Suprapubic skin (tissue), 4 donors: Measurements from ENCODE around the gene PLIN4. TPM values are rescaled to one million over a fixed set of nuclear protein-coding genes. Genes with fewer than 3 reads are reported as not detected.

ENCODE experiments used
- DNase-seq, 2 donors: peaks; one replicate each; pipeline ENCODE4 v3.0.0-alpha.2; 2019; ENCODE audit warnings: low spot score in 2 of 2
- H3K27ac ChIP-seq: fragments of 200-600 bp; sonication (generic); one replicate; pipeline ENCODE4 v1.5.1; 2019
- H3K27me3 ChIP-seq: fragments of 200-600 bp; sonication (generic); one replicate; pipeline ENCODE4 v1.5.1; 2019
- H3K36me3 ChIP-seq: fragments of 200-600 bp; sonication (generic); one replicate; pipeline ENCODE4 v1.5.1; 2019
- H3K4me1 ChIP-seq: fragments of 200-600 bp; sonication (generic); one replicate; pipeline ENCODE4 v1.5.1; 2019
- H3K4me3 ChIP-seq: fragments of 200-600 bp; sonication (generic); one replicate; pipeline ENCODE4 v1.5.1; 2019; ENCODE audit warnings: mild to moderate bottlenecking
- H3K9me3 ChIP-seq: fragments of 200-600 bp; sonication (generic); one replicate; pipeline ENCODE4 v1.5.1; 2019
- EP300 ChIP-seq: sonication (generic); formaldehyde crosslinking; IDR thresholded peaks from one replicate; pipeline ENCODE4 v1.6.1; 2017; ENCODE audit warnings: antibody characterized with exemption
- POLR2A ChIP-seq, 2 donors: fragments of 450-650 bp; IDR thresholded peaks; one replicate each; pipeline ENCODE4 v1.6.1; 2017; ENCODE audit warnings: antibody characterized with exemption in 2 of 2, mild to moderate bottlenecking in 2 of 2, moderate library complexity in 2 of 2
- POLR2AphosphoS5 ChIP-seq, 3 donors: sonication (generic); formaldehyde crosslinking; IDR thresholded peaks; one replicate each; pipeline ENCODE4 v1.6.1; 2017; ENCODE audit warnings: antibody characterized with exemption in 3 of 3
- WGBS: methylation state at CpG from one replicate; pipeline ENCODE4 v1.1.5; 2018; 5-methylcytosine and 5-hydroxymethylcytosine counted together
- total RNA-seq, 4 donors: library from RNA; depleted of rRNA; stranded (reverse); fragments of >200 nt; gene quantifications; one replicate each; pipeline ENCODE4 v1.1.0, GENCODE V29; 2016
- TF ChIP-seq, protein P1 (sequence below), 2 donors: fragments of 200-600 bp in 1 of 2; fragments of 450-650 bp in 1 of 2; sonication (generic) in 1 of 2; IDR thresholded peaks; one replicate each; pipeline ENCODE4 v1.5.1; 2016 to 2019; ENCODE audit warnings: antibody characterized with exemption in 2 of 2, mild to moderate bottlenecking in 1 of 2, moderate library complexity in 1 of 2

The PLIN4 gene
- total RNA-seq, 4 donors from 2014 or later, result 12.4 to 38.3 (median 19.3) TPM

GRCh38 chr19:4525563-4526002 is 7.3 kb upstream of the PLIN4 start:
- no peak for DNase-seq
- H3K27ac ChIP-seq, result no peak overlapping the region
- H3K36me3 ChIP-seq, result no peaks in the 10 kb centered on the region
- 64% methylated on average over 12 of the region's 23 CpGs for WGBS
- TF ChIP-seq, protein P1, sequence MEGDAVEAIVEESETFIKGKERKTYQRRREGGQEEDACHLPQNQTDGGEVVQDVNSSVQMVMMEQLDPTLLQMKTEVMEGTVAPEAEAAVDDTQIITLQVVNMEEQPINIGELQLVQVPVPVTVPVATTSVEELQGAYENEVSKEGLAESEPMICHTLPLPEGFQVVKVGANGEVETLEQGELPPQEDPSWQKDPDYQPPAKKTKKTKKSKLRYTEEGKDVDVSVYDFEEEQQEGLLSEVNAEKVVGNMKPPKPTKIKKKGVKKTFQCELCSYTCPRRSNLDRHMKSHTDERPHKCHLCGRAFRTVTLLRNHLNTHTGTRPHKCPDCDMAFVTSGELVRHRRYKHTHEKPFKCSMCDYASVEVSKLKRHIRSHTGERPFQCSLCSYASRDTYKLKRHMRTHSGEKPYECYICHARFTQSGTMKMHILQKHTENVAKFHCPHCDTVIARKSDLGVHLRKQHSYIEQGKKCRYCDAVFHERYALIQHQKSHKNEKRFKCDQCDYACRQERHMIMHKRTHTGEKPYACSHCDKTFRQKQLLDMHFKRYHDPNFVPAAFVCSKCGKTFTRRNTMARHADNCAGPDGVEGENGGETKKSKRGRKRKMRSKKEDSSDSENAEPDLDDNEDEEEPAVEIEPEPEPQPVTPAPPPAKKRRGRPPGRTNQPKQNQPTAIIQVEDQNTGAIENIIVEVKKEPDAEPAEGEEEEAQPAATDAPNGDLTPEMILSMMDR (IDR thresholded peaks at IDR 0.05), result no peak
- TF ChIP-seq POLR2AphosphoS5 (IDR thresholded peaks at IDR 0.05), result no peak
- H3K9me3 ChIP-seq, result no peaks in the 10 kb centered on the region
- no peaks in the 10 kb centered on the region for H3K4me1 ChIP-seq
- H3K27me3 ChIP-seq, result no peaks in the 10 kb centered on the region
- H3K4me3 ChIP-seq, result no peak overlapping the region

GRCh38 chr19:4524808-4525562 is 6.7 kb upstream of the PLIN4 start:
- 73% methylated on average over 18 of the region's 23 CpGs for WGBS
- no peak overlapping the region for H3K4me3 ChIP-seq
- TF ChIP-seq EP300, result no peak
- TF ChIP-seq, protein P1 (IDR thresholded peaks at IDR 0.05), result peak; percentile 19 to 77
- no peaks in the 10 kb centered on the region for H3K36me3 ChIP-seq
- no peak overlapping the region for H3K27ac ChIP-seq
- H3K9me3 ChIP-seq, result no peaks in the 10 kb centered on the region
- DNase-seq, result peak in 1 of 2 donors; percentile 69
- H3K27me3 ChIP-seq, result no peaks in the 10 kb centered on the region
- H3K4me1 ChIP-seq, result no peaks in the 10 kb centered on the region

DNA sequence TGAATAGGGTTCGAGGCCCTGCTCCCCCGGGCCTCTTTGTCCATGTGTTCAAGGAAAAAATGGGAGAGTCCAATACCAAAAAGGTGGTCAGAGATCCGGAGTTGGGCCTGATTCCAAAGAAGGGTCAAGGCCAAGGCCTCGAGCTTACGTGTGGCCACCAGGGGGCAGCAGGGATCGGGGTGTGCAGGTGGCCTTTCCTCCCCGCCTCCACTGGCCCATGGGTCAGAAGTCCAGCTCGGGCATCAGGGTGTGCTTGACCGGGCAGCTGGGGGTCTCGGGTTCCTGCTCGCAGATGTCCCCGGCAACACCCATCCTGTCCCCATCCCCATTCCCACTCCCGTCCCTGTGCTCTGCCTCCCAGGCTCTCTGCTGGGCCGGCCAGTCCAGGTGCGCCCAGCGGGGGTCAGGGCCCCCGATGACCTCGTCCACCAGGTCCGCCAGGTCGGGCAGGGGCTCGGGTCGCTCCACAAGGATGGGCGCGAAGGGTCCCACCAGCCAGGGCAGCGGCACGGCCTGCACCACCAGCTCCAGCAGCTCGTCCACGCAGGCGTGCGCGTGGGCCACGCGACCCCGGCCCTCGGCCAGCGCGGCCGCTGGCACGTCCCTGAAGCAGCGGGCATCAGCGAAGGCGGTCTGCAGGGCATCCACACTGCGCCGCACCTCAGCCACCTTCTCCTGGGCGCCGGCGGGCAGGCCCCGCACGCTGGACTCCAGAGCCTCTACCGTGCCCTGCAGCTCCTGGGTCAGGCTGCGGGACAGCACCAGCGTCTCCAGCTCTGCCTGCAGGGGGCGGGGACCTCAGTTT is 5.2 kb upstream of the PLIN4 start:
- peak in 1 of 2 donors; percentile 64 for DNase-seq

GRCh38 chr19:4522291-4523002 is 4.2 kb upstream of the PLIN4 start:
- Histone ChIP-seq H3K27ac (no peak overlapping the region), H3K4me3 (no peak overlapping the region), H3K27me3 (peaks cover 2% of the 10 kb centered on the region), H3K36me3 (no peaks in the 10 kb centered on the region), H3K4me1 (peaks cover 14% of the 10 kb centered on the region), H3K9me3 (no peaks in the 10 kb centered on the region)
- no peak for DNase-seq
- TF ChIP-seq POLR2AphosphoS5 (IDR thresholded peaks at IDR 0.05) (no peak), EP300 (no peak), POLR2A (IDR thresholded peaks at IDR 0.05) (no peak)
- TF ChIP-seq, protein P1 (IDR thresholded peaks at IDR 0.05), result no peak
- 87% methylated on average over 15 of the region's 15 CpGs for WGBS

More for the DNA sequence above, 5.2 kb upstream of the PLIN4 start:
- H3K4me1 ChIP-seq, result peaks cover 13% of the 10 kb centered on the region
- 57% methylated on average over 15 of the region's 53 CpGs for WGBS
- no peak overlapping the region for H3K27ac ChIP-seq
- H3K36me3 ChIP-seq, result no peaks in the 10 kb centered on the region
- no peak for TF ChIP-seq POLR2AphosphoS5 (IDR thresholded peaks at IDR 0.05)
- TF ChIP-seq, protein P1 (IDR thresholded peaks at IDR 0.05), result peak in 1 of 2 donors; percentile 46
- no peak overlapping the region for H3K4me3 ChIP-seq
- no peaks in the 10 kb centered on the region for H3K9me3 ChIP-seq
- H3K27me3 ChIP-seq, result no peaks in the 10 kb centered on the region

DNA sequence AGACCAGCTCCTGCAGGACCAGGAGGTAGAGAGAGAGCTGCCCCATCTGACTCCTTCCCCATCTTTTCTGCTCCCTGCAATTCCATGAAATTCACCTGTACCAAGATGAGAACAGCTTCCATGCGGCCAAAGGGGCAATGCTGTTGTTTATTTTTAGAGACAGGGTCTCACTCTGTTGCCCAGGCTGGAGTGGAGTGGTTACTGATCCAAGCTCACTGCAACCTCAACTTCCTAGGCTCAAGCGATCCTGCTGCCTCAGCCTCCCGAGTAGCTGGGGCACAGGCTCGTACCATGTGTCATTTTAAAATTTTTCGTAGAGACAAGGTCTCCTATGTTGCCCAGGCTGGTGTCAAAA is 3.6 kb upstream of the PLIN4 start:
- Histone ChIP-seq H3K36me3 (no peaks in the 10 kb centered on the region), H3K27me3 (peaks cover 6% of the 10 kb centered on the region), H3K9me3 (no peaks in the 10 kb centered on the region), H3K4me3 (no peak overlapping the region), H3K4me1 (peaks cover 14% of the 10 kb centered on the region), H3K27ac (no peak overlapping the region)
- DNase-seq, result no peak
- 94% methylated on average over 3 of the region's 5 CpGs for WGBS
- TF ChIP-seq EP300, result no peak
- TF ChIP-seq POLR2AphosphoS5 (IDR thresholded peaks at IDR 0.05), result no peak
- no peak for TF ChIP-seq POLR2A (IDR thresholded peaks at IDR 0.05)
- TF ChIP-seq, protein P1 (IDR thresholded peaks at IDR 0.05), result no peak
